Nephron progenitor cell (in vitro differentiated cells): Measurements from ENCODE around the gene LENEP.
A peak's percentile ranks its signal among the peaks of the same experiment; 100 is the strongest.
"Not testable (repeated sequence)": the region's sequence is repeated elsewhere in the genome, so short reads cannot be mapped to it uniquely, and the experiment has no call there.

Experiments used
- DNase-seq: peaks from one replicate; pipeline ENCODE4 v3.0.0; 2021
- H3K27ac Mint-ChIP-seq: 2 replicates; pipeline ENCODE4 v1.8.0; 2021; ENCODE audit warnings: mild to moderate bottlenecking, moderate library complexity, mixed read lengths
- H3K27me3 Mint-ChIP-seq: 2 replicates; pipeline ENCODE4 v1.8.0; 2021; ENCODE audit warnings: mild to moderate bottlenecking, low read depth, mixed read lengths; ENCODE audit not compliant: poor library complexity
- H3K36me3 Mint-ChIP-seq: 2 replicates; pipeline ENCODE4 v1.8.0; 2021; ENCODE audit warnings: low read depth, mixed read lengths
- H3K4me1 Mint-ChIP-seq: 2 replicates; pipeline ENCODE4 v1.8.0; 2021; ENCODE audit warnings: mixed read lengths
- H3K4me3 Mint-ChIP-seq: 2 replicates; pipeline ENCODE4 v1.8.0; 2021; ENCODE audit warnings: mild to moderate bottlenecking, moderate library complexity, mixed read lengths
- H3K9me3 Mint-ChIP-seq: 2 replicates; pipeline ENCODE4 v1.8.0; 2021; ENCODE audit warnings: mild to moderate bottlenecking, moderate library complexity, mixed read lengths
- CTCF ChIP-seq: fragments of 200-600 bp; sonication (generic); IDR thresholded peaks from 2 replicates; pipeline ENCODE4 v1.5.0; 2021; ENCODE audit warnings: antibody characterized with exemption

Gene LENEP

GRCh38 chr1:154990276-154990675 is 3.1 kb upstream of the LENEP start:
- peaks cover 25% of the 10 kb centered on the region for H3K4me1 Mint-ChIP-seq
- no peak overlapping the region for H3K4me3 Mint-ChIP-seq
- no peak overlapping the region for H3K27ac Mint-ChIP-seq
- peaks cover 30% of the 10 kb centered on the region for H3K36me3 Mint-ChIP-seq
- DNase-seq: no peak
- H3K27me3 Mint-ChIP-seq: no peaks in the 10 kb centered on the region
- no peaks in the 10 kb centered on the region for H3K9me3 Mint-ChIP-seq
- no peak for TF ChIP-seq CTCF

- Mint-ChIP-seq H3K4me3 (no peak overlapping the region), H3K9me3 (no peaks in the 10 kb centered on the region), H3K4me1 (peaks cover 39% of the 10 kb centered on the region), H3K27ac (peak overlapping the region; percentile 86), H3K36me3 (peaks cover 19% of the 10 kb centered on the region), H3K27me3 (peaks cover 4% of the 10 kb centered on the region)
- no peak for TF ChIP-seq CTCF
- no peak for DNase-seq
Measured at GRCh38 chr1:154992721-154993571, 440 bp upstream of the LENEP start.

- Mint-ChIP-seq H3K27me3 (peaks cover 4% of the 10 kb centered on the region), H3K4me3 (no peak overlapping the region), H3K36me3 (peaks cover 8% of the 10 kb centered on the region), H3K9me3 (no peaks in the 10 kb centered on the region), H3K4me1 (peaks cover 40% of the 10 kb centered on the region), H3K27ac (peak overlapping the region; percentile 26)
- no peak for TF ChIP-seq CTCF
- DNase-seq: no peak
Measured at GRCh38 chr1:154994269-154994587, 842 bp downstream of the LENEP start.

GRCh38 chr1:154994591-154994990 is 1.2 kb downstream of the LENEP start:
- peaks cover 7% of the 10 kb centered on the region for H3K36me3 Mint-ChIP-seq
- no peak for TF ChIP-seq CTCF
- no peak overlapping the region for H3K4me3 Mint-ChIP-seq
- DNase-seq: no peak
- peak overlapping the region; percentile 76 for H3K27ac Mint-ChIP-seq
- peaks cover 4% of the 10 kb centered on the region for H3K27me3 Mint-ChIP-seq
- H3K4me1 Mint-ChIP-seq: peaks cover 41% of the 10 kb centered on the region
- no peaks in the 10 kb centered on the region for H3K9me3 Mint-ChIP-seq

GRCh38 chr1:154995301-154995983 is 2.1 kb downstream of the LENEP start:
- H3K36me3 Mint-ChIP-seq, H3K9me3 Mint-ChIP-seq, H3K27me3 Mint-ChIP-seq, H3K27ac Mint-ChIP-seq, H3K4me3 Mint-ChIP-seq: not testable (repeated sequence)
- peak; percentile 39 for TF ChIP-seq CTCF
- DNase-seq: peak; percentile 59
- H3K4me1 Mint-ChIP-seq: peaks cover 48% of the 10 kb centered on the region
